OCI-LY3 (cell line): ENCODE results near the gene CFAP410.

Experiments used
- H2AFZ ChIP-seq: fragments of 200-600, 300-600 bp; shearing (Covaris generic); 2 replicates; pipeline ENCODE4 v1.6.0; 2014; ENCODE audit warnings: antibody characterized with exemption, low read depth, low read length
- H3K27ac ChIP-seq: fragments of 200-600, 300-600 bp; sonication (generic); 2 replicates; pipeline ENCODE4 v1.5.1; 2014; ENCODE audit warnings: mild to moderate bottlenecking, low read length, moderate library complexity, mixed read lengths
- H3K27me3 ChIP-seq: fragments of 200-600, 300-600 bp; sonication (generic); 2 replicates; pipeline ENCODE4 v1.6.1; 2014; ENCODE audit warnings: low read depth, low read length, mixed read lengths
- H3K36me3 ChIP-seq: fragments of 200-600, 300-600 bp; sonication (generic); replicated peaks from 2 replicates; pipeline ENCODE3; 2014; ENCODE audit warnings: low read depth, low read length, mixed read lengths
- H3K4me1 ChIP-seq: fragments of 300-600, 200-600 bp; sonication (generic); 2 replicates; pipeline ENCODE4 v1.6.1; 2014; ENCODE audit warnings: low read length, mixed read lengths
- H3K4me2 ChIP-seq: fragments of 200-600, 300-600 bp; sonication (generic); 2 replicates; pipeline ENCODE4 v1.6.1; 2014; ENCODE audit warnings: low read length, mixed read lengths
- H3K4me3 ChIP-seq: fragments of 300-600, 200-600 bp; sonication (generic); 2 replicates; pipeline ENCODE4 v1.5.1; 2014; ENCODE audit warnings: antibody characterized with exemption, mild to moderate bottlenecking, low read length, moderate library complexity
- H3K79me2 ChIP-seq: fragments of 300-600, 200-600 bp; shearing (Covaris generic); 2 replicates; pipeline ENCODE4 v1.6.1; 2014; ENCODE audit warnings: mild to moderate bottlenecking, low read length, mixed read lengths
- H3K9ac ChIP-seq: fragments of 300-600, 200-600 bp; shearing (Covaris generic); 2 replicates; pipeline ENCODE4 v1.6.0; 2014; ENCODE audit warnings: mild to moderate bottlenecking, low read length, moderate library complexity
- H3K9me3 ChIP-seq: fragments of 200-600, 300-600 bp; shearing (Covaris generic); 2 replicates; pipeline ENCODE4 v1.6.1; 2014; ENCODE audit warnings: low read length, mixed read lengths; ENCODE audit not compliant: insufficient read depth
- H4K20me1 ChIP-seq: fragments of 200-600, 300-600 bp; sonication (generic); 2 replicates; pipeline ENCODE4 v1.6.1; 2016; ENCODE audit warnings: low read length, mixed read lengths; ENCODE audit not compliant: insufficient read depth
- CTCF ChIP-seq: fragments of 200-600, 300-600 bp; sonication (generic); IDR thresholded peaks from 2 replicates; pipeline ENCODE4 v1.5.1; 2014; ENCODE audit warnings: antibody characterized with exemption, low read length, low read depth
- EZH2phosphoT487 ChIP-seq: fragments of 200-600 bp; shearing (Covaris generic); IDR thresholded peaks from 2 replicates; pipeline ENCODE4 v1.6.1; 2018; ENCODE audit warnings: antibody characterized with exemption, mixed run types, low read depth

The CFAP410 gene

GRCh38 chr21:44291936-44292811, 47.0 kb downstream of the CFAP410 start:
- Histone ChIP-seq H3K9ac (no peak overlapping the region), H3K4me2 (peak overlapping the region; percentile 45; the same call in 1 of the 2 replicates), H3K27me3 (no peaks in the 10 kb centered on the region), H3K79me2 (no peaks in the 10 kb centered on the region), H3K27ac (no peak overlapping the region), H3K36me3 (no peaks in the 10 kb centered on the region), H3K4me1 (peaks cover 57% of the 10 kb centered on the region), H4K20me1 (no peaks in the 10 kb centered on the region), H3K4me3 (no peak overlapping the region), H2AFZ (no peak overlapping the region), H3K9me3 (no peaks in the 10 kb centered on the region)
- no peak for TF ChIP-seq CTCF
- TF ChIP-seq EZH2phosphoT487: no peak

- Histone ChIP-seq H3K36me3 (no peaks in the 10 kb centered on the region), H3K4me3 (no peak overlapping the region; the same call in 1 of the 2 replicates), H2AFZ (no peak overlapping the region), H3K27ac (no peak overlapping the region), H3K4me2 (peak overlapping the region; percentile 45), H3K79me2 (no peaks in the 10 kb centered on the region), H3K9me3 (no peaks in the 10 kb centered on the region), H3K27me3 (no peaks in the 10 kb centered on the region), H3K4me1 (peaks cover 58% of the 10 kb centered on the region), H4K20me1 (no peaks in the 10 kb centered on the region), H3K9ac (no peak overlapping the region)
- TF ChIP-seq EZH2phosphoT487 (no peak), CTCF (no peak)
Observed at GRCh38 chr21:44291078-44291935, 47.9 kb downstream of the CFAP410 start.

GRCh38 chr21:44290327-44291077, 48.7 kb downstream of the CFAP410 start:
- peak overlapping the region; percentile 45; the same call in 1 of the 2 replicates for H3K4me2 ChIP-seq
- no peaks in the 10 kb centered on the region for H3K79me2 ChIP-seq
- H3K4me3 ChIP-seq: no peak overlapping the region
- no peak overlapping the region for H2AFZ ChIP-seq
- no peak overlapping the region for H3K9ac ChIP-seq
- no peak overlapping the region for H3K27ac ChIP-seq
- H3K4me1 ChIP-seq: peaks cover 57% of the 10 kb centered on the region
- H3K9me3 ChIP-seq: no peaks in the 10 kb centered on the region
- H3K36me3 ChIP-seq: no peaks in the 10 kb centered on the region
- H3K27me3 ChIP-seq: no peaks in the 10 kb centered on the region
- no peaks in the 10 kb centered on the region for H4K20me1 ChIP-seq
- TF ChIP-seq EZH2phosphoT487 (no peak), CTCF (no peak)
